HG03442 (cell line): Measurements from ENCODE around the gene MYRF.

Source experiments
- ATAC-seq: cut with Tn5 transposase; IDR thresholded peaks from one replicate; pipeline ENCODE4 v1.9.1; 2021; ENCODE audit warnings: mild to moderate bottlenecking, moderate library complexity; ENCODE audit not compliant: unreplicated experiment

Gene MYRF

DNA sequence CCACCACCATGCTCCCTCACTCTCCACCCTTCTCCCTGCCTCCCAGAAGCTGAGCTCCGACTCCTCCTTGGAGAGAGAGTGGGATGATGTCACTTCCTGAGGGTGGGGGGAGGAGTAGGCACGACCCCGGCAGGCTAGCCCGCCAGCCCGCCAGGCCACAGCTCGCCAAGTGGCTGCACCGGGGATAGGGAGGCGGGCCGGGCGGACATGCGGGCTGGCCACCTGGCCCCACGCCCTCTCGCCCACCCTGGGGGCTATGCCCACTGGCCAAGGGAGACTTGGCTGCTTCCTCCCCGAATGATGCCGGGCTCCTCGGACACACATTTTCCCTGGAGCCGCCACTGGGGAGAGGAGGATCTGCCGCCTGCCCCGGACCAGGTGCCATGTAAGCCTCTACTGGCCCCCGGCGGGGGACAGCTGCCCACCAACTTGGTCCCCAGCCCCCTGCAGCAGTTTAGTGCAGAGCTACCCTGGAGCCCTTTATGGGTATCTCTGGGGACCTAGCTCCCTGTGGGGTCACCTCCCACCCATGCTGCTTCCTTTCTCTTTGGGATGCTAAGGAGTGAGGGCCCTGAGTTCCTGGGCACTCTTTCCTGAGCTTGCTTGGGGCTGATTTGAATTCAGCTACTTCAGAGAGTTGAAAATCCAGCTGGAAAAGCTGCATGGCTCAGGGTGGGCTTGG lies 33.7 kb upstream of the MYRF start:
- no peak for ATAC-seq

DNA sequence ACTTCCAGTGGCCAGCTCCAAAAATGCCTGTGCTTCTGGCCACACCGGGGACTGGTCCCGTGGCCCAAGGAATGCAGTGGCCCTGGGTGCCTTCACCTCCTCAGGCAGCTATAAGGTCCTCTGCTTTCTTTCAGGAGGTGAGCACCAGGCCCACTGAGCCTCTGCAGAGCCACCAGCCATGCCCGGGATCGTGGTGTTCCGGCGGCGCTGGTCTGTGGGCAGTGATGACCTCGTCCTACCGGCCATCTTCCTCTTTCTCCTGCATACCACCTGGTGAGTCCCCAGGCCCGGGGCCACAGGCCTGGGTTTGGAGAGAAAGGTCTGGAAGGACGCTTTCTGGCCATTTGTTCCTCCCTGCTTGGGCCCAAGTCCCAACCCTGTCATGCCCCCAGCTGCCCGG lies 32.5 kb upstream of the MYRF start:
- ATAC-seq, result no peak

DNA sequence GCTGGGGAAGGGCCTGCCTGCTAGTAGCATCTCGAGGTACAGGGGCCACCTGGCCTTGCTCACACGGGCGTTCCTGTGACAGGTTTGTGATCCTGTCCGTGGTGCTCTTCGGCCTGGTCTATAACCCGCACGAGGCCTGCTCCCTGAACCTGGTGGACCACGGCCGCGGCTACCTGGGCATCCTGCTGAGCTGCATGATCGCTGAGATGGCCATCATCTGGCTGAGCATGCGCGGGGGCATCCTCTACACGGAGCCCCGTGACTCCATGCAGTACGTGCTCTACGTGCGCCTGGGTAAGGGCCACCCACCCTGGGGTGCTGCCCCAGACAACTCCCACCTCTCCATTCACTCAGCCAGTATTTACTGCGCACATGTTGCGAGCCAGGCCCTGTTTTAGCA lies 31.8 kb upstream of the MYRF start:
- no peak for ATAC-seq

DNA sequence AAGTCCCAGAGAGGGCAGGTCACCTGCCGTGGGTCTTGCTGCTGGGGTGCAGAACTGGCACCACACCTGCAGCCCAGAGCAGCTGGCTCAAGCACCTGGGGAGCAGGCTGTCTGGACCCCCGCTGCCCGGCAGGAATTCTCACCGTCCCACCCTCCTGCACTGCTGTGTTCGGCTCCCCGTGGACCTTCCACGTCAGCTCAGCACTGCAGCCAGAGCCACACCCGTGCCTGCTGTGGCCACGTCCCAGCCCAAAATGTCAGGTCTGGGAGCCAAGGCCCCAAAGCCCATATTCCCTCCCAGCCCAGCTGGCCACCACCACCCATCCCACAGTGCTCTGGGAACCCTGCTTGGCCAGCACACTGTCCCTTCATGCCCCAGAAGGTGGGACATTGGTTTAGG lies 28.0 kb upstream of the MYRF start:
- no peak for ATAC-seq

DNA sequence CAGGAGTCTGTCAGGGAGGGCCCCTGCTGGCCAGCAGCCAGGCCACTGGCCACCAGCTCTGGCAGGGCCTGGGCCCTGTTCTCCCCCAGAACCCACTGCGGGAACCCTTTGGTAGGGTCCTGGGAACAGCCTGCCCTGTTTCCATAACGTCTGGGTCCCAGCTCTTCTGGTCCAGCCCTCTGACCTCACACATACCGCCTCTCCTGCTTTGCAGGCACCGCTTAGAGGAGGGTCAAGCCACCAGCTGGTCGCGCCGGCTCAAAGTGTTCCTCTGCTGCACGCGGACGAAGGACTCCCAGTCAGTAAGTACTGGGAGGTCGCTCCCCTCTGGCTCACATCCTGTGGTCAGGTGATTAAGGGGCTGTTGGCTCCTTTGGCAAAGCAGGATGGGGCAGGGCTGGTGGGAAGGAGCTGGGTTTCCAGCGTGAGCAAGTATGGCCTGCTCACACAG lies 26.6 kb upstream of the MYRF start:
- ATAC-seq, result no peak

DNA sequence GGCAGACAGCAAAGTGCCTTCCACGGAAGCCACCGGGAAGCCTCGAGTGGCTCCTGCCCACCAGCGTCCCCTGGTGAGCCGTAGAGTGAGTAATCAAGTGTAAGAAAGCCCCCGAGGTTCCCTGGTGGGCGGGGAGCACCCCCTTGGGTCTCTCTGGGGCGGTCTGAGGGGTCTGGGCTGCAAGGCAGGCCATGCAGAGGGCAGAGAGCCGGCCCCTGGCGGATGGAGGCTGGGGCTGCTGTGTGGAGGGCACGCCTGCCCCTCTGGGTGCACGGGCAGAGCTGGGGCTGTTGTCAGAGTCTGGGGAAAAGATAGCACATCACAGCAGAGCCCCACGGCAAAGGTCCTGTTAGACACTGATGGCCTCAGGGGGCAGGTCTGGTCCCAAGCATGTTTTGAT lies 25.7 kb upstream of the MYRF start:
- ATAC-seq, result no peak

DNA sequence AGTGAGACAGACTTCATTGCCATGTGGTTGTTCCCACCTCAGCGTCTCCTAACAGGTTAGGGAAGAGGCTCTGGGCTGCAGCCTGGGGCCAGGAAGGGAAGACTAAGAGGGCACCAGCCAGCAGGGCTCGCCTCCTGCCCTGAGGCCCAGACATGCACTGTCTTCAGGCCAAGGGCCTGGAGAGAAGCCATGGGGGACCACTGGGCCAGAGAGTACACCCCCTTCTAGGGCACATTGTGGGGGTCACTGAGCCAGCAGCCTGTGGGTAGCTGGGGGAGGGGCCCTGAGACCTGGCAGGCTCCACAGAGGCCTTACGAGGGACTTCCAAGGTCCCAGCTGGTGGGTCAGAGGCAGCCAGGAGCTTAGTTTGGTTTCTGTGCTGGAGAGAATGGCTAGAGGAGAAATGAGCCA lies 25.0 kb upstream of the MYRF start:
- no peak for ATAC-seq

DNA sequence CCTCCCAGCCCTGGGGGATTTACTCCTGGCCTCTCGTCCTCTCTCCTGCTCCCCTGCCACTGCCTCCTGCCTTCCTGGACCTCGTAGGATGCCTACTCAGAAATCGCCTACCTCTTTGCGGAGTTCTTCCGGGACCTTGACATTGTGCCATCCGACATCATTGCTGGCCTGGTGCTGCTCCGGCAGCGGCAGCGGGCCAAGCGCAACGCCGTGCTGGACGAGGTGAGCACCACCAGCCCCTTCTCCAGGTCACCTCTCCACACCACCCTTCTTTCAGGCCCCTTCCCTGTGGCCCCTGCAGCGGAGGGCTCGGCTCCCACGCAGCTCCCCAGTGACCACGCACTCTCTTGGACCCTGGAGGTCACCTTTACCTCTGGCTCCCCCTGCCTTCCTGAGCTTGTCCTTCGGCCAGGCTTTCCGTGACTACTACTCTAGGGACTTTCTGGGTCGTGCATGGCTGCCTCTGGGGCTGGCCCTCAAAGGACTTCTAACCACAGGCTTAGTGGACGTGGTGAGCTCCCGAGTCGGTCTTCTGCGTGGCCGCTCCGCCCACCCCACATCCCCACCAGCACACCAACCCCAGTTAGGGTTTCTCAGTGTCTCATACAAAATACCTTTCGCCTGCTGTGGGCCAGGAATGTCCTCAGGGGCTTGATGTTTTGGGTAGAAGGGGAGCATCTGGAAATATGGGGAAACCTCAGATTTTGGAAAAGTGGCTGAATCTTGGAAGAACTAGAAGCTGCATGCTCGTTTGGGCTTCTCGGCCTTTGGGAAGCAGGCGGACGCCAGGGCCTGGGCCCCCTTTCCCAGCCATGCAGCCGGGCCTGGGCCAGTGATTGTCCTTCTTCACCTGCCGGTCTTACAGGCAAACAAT lies 24.1 kb upstream of the MYRF start:
- ATAC-seq, result no peak

DNA sequence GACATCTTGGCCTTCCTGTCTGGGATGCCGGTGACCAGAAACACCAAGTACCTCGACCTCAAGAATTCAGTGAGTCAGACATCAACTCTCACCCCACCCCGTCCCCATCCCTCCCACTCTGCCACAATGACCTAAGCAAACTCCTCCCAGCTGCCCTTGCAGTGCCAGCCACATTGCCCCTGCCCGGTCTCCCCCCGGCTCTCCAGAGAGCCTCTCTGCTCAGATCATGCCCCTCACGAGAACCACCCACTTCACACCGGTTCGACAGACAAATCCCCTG lies 23.6 kb upstream of the MYRF start:
- no peak for ATAC-seq

DNA sequence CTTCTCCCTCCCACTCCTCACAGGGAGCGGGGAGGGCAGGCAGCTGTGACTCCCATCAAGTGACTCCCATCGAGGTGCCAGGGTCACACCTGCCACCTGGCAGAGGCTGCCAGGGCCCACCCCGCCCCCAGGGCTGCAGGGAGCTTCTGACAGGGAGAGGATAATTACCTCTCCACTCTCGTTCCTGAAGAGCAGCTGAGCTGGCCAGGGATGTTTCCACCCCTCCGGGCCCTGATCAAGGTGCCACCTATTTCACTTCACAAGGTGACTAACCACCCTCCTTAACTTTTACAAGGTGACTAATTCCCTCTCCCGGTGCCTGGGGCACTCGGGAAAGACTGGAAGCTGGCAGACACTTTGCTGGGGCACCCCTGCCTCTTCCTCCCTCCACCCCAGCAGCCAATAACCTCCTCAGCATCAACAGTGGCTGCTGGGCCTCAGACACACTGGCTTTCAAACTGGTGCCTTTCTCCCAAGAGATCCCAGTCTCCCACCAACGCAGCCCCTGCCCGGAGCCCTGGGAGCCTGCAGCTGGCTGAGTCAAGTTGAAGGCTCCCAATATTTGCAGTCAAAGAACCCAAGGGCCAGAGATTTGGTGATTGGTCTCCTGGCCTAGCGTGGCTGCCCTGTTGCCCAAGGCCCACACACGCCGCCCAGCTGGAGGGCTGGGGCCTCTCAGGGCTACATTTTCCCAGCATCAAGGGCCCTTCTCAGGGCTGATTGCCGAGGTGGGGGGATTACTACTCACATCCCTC lies 22.0 kb upstream of the MYRF start:
- no peak for ATAC-seq

DNA sequence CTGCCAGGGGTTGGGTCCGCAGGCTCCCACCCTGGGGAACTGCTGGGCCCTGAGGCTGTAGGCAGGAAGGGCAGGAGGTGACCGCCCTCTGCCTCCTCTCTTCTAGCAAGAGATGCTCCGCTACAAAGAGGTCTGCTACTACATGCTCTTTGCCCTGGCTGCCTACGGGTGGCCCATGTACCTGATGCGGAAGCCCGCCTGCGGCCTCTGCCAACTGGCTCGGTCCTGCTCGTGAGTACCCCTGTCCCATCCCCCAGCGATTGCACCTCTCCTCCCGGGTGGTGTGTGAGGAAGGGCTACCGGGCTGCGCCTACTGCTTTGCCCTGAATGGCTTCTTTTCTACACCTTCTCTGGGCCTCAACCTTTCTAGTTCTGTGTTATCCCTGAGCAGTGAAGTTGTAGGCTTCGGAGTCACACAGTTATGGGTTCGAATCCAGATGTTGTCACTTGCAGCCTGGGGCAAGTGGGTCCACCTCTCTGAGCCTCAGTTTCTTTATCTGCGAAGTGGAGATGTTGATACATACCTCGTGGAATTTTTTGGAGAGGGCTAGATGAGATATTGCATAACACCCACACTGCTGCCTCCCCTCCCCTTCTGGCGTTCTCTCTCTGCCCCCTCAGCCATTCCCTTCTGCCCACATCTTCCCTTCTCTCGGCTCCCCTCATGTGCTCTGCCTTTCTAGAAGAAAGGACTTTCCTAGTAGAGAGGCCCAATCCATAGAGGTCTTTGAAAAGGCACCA lies 21.1 kb upstream of the MYRF start:
- no peak for ATAC-seq

DNA sequence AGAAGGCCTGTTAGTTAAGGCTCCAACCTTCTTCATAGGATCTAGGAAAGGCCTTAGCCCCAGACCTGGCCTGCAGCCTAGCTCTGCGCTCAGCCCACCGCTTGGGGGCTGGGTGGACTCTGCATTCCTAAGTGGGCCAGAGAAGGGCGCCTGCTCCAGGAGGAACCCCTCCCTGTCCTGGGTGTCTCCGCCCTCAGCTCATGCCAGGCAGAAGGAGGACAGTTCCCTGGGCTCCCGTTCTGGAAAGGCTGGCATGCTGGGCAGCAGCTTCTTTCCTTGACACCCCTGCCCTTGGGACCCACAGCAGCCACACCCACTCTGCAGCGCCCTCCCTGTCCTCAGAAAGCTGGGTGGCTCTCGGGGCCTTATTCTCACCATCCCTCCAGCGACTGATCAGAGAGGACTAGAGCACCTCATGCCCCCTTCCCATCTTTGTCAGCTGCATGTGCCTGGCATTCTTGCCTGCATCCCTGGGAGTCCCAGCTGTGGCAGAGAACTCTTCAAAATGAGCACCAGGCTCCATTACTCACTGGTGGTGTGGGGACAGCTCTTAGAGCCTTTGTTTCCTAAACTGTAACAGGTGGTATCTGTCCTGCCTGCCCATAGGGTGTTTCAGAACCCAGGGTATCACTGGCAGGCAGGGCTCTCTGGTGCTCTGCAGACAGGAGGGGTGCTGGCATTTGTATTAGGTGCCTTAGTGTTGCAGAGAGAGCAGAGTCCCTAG lies 20.3 kb upstream of the MYRF start:
- ATAC-seq, result no peak

DNA sequence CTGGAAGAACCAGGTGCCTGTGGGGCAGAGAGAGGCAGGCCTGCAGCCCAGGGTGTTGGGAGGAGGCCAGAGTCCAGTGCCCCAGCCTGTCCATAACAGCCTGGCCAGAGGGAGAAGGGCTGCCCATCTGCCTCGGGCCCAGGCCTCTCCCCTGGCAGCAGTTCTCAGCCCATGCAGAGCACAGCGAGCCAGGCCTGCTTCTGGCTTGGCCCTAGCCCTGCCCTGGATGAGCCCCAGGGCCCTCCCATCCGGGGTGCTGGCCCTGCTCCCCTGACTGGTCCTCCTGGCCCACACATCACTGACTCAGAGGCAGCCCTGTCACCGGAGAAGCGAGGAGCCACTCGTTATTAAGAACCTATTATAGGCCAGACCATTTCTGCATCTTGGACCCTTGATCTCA lies 19.7 kb upstream of the MYRF start:
- ATAC-seq, result no peak

DNA sequence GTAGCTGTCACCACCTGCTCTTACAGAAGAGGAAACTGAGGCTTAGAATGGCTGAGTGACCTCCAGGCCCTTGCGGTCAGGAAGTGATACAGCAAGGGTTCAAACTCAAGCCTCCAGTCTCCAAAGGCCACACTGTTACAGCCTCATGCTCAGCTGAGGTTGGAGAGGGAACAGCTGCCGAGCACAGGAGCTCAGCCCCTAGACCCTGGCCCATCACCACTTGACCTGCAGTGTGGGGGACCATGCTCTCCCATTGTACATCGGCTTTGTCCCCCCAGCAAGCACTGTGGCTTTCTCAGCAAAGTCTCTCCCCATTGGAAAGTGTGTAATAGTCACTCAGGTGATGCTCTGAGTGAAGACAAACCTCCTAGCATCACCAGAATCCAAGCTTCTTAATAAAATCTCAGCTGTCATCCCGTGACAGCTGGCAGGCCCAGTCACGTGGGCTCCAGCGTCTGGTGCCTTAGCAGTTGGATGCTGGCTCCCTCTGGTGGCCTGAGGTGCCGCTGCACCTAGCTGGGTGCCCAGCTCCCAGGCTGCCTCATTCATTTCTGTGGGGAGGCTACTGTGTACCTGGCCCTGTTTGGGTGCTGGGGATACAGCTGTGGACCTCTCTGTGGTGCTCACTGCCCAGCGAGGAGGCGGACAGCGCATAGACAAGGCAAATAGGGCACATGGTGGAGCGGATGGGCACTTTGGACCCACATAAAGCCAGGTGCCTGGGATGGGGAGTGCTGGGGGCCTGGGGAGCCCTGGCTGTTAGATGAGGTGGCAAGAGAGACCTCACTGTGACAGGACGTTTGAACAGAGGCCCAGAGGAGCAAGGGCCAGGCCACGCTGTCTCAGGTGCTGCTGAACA lies 19.1 kb upstream of the MYRF start:
- ATAC-seq, result peak; percentile 64

DNA sequence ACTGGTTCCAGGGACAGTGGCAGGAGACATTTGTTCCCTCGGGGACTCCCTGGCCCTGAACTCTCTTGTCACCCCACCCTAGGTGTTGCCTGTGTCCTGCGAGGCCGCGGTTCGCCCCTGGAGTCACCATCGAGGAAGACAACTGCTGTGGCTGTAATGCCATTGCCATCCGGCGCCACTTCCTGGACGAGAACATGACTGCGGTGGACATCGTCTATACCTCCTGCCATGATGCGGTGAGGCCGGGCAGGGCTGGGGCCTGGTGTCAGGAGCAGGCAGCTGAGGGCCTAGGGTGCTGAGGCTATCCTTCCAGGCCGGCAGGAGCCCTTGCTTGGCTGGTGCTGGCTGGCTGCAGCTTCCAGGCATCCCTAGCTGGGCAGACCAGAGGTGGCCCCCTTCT lies 17.7 kb upstream of the MYRF start:
- ATAC-seq, result no peak

DNA sequence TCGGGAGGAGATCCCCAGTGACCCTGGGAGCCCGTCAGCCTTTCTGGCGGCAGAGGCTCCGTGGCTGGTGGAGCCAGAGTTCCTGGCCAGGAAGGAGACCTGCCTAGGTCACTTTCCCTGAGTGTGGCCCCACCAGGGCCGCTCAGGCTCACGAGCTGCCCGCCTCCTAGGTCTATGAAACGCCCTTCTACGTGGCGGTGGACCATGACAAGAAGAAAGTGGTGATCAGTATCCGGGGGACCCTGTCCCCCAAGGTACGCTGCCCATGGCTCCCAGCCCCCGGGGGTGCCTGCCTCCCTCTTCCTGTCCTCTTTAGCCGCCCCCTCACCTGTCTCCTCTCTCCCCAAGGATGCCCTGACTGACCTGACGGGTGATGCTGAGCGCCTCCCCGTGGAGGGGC lies 17.0 kb upstream of the MYRF start:
- ATAC-seq, result no peak

DNA sequence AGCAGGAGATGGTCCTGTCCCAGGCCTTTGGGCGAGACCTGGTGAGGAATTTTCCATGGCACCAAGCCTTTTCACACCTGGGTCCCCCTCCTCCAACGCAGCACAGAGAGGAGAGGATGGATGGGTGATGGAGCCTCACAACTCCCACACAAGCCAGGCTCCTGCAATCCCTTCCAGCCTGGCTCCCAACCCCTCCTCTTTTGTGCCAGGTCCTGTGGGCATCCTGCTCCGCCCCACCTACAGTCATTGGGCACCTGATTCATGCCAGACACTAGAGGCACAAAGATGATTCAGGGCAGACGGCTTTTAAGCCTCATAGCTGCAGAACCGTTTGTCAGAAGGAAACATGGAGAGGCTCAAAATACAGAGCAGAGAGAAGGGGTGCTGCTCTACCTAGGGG lies 16.1 kb upstream of the MYRF start:
- ATAC-seq, result no peak

DNA sequence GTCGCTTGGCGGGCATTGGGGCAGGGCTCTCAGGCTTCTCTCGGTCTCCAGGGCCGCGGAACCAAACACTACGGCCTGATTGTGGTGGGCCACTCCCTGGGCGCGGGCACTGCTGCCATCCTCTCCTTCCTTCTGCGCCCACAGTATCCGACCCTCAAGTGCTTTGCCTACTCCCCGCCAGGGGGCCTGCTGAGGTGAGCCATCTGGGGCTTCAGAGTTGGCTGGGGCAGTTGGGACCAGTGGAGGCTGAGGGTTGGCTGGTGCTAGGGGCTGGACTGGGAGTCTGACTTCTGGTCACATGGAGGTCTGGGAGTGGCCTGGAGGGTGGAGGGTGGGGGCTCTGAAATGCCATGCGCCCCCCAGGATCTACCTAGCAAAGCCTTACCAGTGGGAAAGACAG lies 15.3 kb upstream of the MYRF start:
- no peak for ATAC-seq

DNA sequence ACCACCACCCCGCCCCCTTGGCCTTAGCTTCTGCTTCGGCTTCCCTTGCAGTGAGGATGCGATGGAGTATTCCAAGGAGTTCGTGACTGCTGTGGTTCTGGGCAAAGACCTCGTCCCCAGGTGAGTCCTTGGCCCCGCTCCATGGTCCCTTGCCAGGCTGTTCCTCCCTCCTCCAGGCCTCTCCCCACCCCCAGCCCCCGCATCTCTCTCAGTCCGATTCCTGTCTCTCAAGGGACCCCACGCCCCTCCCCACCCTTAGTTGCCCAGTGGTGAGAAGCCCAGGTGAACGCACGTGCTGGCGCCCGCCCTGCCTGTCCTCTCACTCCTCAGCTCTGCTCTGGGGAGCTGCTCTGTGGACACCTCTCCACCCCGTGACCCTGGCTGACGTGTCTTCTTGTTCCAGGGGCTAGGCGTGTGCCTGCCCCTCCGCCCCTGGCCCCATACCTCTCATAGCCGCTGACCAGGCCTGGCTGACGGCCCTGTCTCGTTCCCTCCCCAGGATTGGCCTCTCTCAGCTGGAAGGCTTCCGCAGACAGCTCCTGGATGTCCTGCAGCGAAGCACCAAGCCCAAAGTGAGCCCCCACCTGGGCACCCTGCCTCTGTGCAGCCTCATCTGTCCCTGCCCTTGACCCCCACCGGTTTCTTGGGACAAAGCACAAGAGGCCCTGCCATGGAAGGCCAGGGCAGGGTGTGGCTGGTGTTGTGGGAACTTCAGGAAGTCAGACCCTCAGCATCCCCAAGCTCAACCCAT lies 14.6 kb upstream of the MYRF start:
- ATAC-seq, result no peak
